OCI-LY3 (cell line): ENCODE data around the gene HTATSF1.

Source experiments
- CTCF ChIP-seq: fragments of 200-600, 300-600 bp; sonication (generic); IDR thresholded peaks from 2 replicates; pipeline ENCODE4 v1.5.1; 2014; ENCODE audit warnings: antibody characterized with exemption, low read length, low read depth
- EZH2phosphoT487 ChIP-seq: fragments of 200-600 bp; shearing (Covaris generic); IDR thresholded peaks from 2 replicates; pipeline ENCODE4 v1.6.1; 2018; ENCODE audit warnings: antibody characterized with exemption, mixed run types, low read depth

GRCh38 chrX:136538811-136539210 lies 41.4 kb downstream of the HTATSF1 start:
- TF ChIP-seq CTCF (no peak), EZH2phosphoT487 (no peak)
